ENCODE measurements around the gene GLCCI1.

GLCCI1 gene

DNA sequence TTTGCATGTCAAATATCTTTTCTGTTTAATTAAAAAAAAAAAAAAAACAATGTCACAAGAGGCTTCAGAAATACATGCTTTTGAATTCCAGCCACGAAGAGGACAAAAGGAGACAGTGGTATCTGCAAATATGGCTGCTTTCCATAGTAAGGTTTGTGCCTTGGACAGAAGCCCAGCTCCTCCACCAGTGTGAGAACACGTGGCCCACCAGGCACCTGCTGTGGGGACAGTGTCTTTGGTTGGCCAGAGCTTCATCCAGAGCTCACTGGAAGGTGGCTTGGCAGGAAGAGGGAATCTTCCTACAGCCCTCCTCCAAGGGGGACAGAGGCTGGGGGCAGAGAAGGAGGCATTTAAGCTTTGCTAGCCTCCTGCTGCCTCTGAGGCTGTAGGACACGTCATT, 144.6 kb downstream of the GLCCI1 start:
- Histone ChIP-seq H3K27ac (no peak overlapping the region), H3K9me3 (ENCODE audit: low read depth, low read length) (no peaks in the 10 kb centered on the region), H3K4me3 (no peak overlapping the region), H3K9ac (ENCODE audit: insufficient read length) (no peak overlapping the region), H3K36me3 (ENCODE audit: insufficient read depth, low read length) (no peaks in the 10 kb centered on the region)
- no peak for DNase-seq (ENCODE audit: low read depth, low spot score)
- TF ChIP-seq FOXP2 (optimal IDR thresholded peaks at IDR 0.05; ENCODE audit: control extremely low read depth, extremely low read length, insufficient read depth) = no peak
- TF ChIP-seq POLR2AphosphoS5 (IDR thresholded peaks at IDR 0.05; ENCODE audit: borderline replicate concordance, low read depth, low read length) = no peak
- TF ChIP-seq EZH2 (IDR thresholded peaks at IDR 0.05) = no peak

GRCh38 chr7:8114175-8114574, 145.6 kb downstream of the GLCCI1 start:
- no peaks in the 10 kb centered on the region for H3K36me3 ChIP-seq (ENCODE audit: insufficient read depth, low read length)
- no peak for DNase-seq (ENCODE audit: low read depth, low spot score)
- H3K9me3 ChIP-seq (ENCODE audit: low read depth, low read length) = no peaks in the 10 kb centered on the region
- H3K4me3 ChIP-seq = no peak overlapping the region
- TF ChIP-seq EZH2 (IDR thresholded peaks at IDR 0.05) (no peak), POLR2AphosphoS5 (IDR thresholded peaks at IDR 0.05; ENCODE audit: borderline replicate concordance, low read depth, low read length) (no peak), FOXP2 (optimal IDR thresholded peaks at IDR 0.05; ENCODE audit: control extremely low read depth, extremely low read length, insufficient read depth) (no peak)
- no peak overlapping the region for H3K27ac ChIP-seq
- no peak overlapping the region for H3K9ac ChIP-seq (ENCODE audit: insufficient read length)

- H3K9me3 ChIP-seq (ENCODE audit: low read depth, low read length) = no peaks in the 10 kb centered on the region
- DNase-seq (ENCODE audit: low read depth, low spot score) = no peak
- no peak overlapping the region for H3K9ac ChIP-seq (ENCODE audit: insufficient read length)
- no peak overlapping the region for H3K27ac ChIP-seq
- H3K4me3 ChIP-seq = no peak overlapping the region
- no peaks in the 10 kb centered on the region for H3K36me3 ChIP-seq (ENCODE audit: insufficient read depth, low read length)
- TF ChIP-seq FOXP2 (optimal IDR thresholded peaks at IDR 0.05; ENCODE audit: control extremely low read depth, extremely low read length, insufficient read depth) (no peak), POLR2AphosphoS5 (IDR thresholded peaks at IDR 0.05; ENCODE audit: borderline replicate concordance, low read depth, low read length) (no peak), EZH2 (IDR thresholded peaks at IDR 0.05) (no peak)
Observed at GRCh38 chr7:8115547-8116402, 147.2 kb downstream of the GLCCI1 start.

GRCh38 chr7:8117195-8117594, 148.6 kb downstream of the GLCCI1 start:
- DNase-seq (ENCODE audit: low read depth, low spot score) = no peak
- no peak overlapping the region for H3K27ac ChIP-seq
- no peaks in the 10 kb centered on the region for H3K36me3 ChIP-seq (ENCODE audit: insufficient read depth, low read length)
- TF ChIP-seq EZH2 (IDR thresholded peaks at IDR 0.05) (no peak), FOXP2 (optimal IDR thresholded peaks at IDR 0.05; ENCODE audit: control extremely low read depth, extremely low read length, insufficient read depth) (no peak), POLR2AphosphoS5 (IDR thresholded peaks at IDR 0.05; ENCODE audit: borderline replicate concordance, low read depth, low read length) (no peak)
- H3K9ac ChIP-seq (ENCODE audit: insufficient read length) = no peak overlapping the region
- no peaks in the 10 kb centered on the region for H3K9me3 ChIP-seq (ENCODE audit: low read depth, low read length)
- H3K4me3 ChIP-seq = no peak overlapping the region

DNA sequence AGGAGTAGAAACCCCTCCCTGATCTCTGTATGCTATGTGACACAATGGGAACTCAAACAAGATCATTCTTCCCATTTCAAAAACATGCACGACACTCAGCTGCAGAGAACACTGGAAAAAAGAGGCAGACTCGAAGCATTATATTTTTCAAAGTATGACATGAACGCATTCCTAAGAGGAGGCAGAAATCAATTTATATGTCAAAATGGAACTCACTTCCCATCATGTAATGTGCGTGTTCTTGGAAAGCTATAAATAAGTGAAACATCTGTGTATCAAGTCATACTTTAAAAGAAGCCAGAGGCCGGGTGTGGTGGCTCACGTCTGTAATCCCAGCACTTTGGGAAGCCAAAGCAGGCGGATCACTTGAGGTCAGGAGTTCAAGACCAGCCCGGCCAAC, 150.7 kb downstream of the GLCCI1 start:
- no peak overlapping the region for H3K9ac ChIP-seq (ENCODE audit: insufficient read length)
- DNase-seq (ENCODE audit: low read depth, low spot score) = no peak
- no peaks in the 10 kb centered on the region for H3K9me3 ChIP-seq (ENCODE audit: low read depth, low read length)
- no peaks in the 10 kb centered on the region for H3K36me3 ChIP-seq (ENCODE audit: insufficient read depth, low read length)
- TF ChIP-seq EZH2 (IDR thresholded peaks at IDR 0.05) (no peak), FOXP2 (optimal IDR thresholded peaks at IDR 0.05; ENCODE audit: control extremely low read depth, extremely low read length, insufficient read depth) (no peak), POLR2AphosphoS5 (IDR thresholded peaks at IDR 0.05; ENCODE audit: borderline replicate concordance, low read depth, low read length) (no peak)
- no peak overlapping the region for H3K27ac ChIP-seq
- H3K4me3 ChIP-seq = no peak overlapping the region

DNA sequence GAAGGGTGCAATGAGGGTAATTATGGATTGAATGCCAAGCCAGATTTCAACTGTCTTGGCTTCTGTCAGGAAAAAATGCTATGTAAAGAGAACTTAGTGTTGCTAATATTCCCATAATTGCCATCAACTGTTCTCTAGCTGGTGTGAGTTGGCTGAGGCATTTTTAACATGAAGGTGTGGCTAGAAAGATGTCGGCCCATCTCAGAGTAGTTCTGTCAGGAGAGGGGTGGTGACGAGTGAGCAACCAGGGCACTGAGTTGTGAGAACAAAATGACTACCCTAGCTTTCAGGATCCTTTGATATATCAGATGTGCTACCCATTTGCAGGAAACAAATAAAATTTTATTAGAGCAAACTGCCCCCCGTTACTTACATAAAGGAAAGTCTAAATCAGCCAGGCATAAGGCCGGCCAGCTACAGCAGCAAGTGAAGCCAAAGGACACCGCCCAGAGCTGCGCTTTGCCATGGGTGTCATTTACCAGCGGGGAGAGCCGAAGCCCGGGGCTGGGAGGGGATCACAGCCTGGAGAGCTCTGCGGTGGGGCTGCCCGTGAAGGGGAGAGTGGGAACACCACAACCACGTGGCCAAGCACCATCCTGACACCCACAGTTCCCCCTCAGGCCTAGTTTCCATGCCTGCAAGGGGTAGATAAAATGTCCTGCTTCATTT, 151.9 kb downstream of the GLCCI1 start:
- DNase-seq (ENCODE audit: low read depth, low spot score) = no peak
- Histone ChIP-seq H3K27ac (no peak overlapping the region), H3K36me3 (ENCODE audit: insufficient read depth, low read length) (no peaks in the 10 kb centered on the region), H3K9ac (ENCODE audit: insufficient read length) (no peak overlapping the region), H3K4me3 (no peak overlapping the region), H3K9me3 (ENCODE audit: low read depth, low read length) (no peaks in the 10 kb centered on the region)
- TF ChIP-seq POLR2AphosphoS5 (IDR thresholded peaks at IDR 0.05; ENCODE audit: borderline replicate concordance, low read depth, low read length) (no peak), FOXP2 (optimal IDR thresholded peaks at IDR 0.05; ENCODE audit: control extremely low read depth, extremely low read length, insufficient read depth) (no peak), EZH2 (IDR thresholded peaks at IDR 0.05) (no peak)

- H3K9me3 ChIP-seq (ENCODE audit: low read depth, low read length) = no peaks in the 10 kb centered on the region
- TF ChIP-seq POLR2AphosphoS5 (IDR thresholded peaks at IDR 0.05; ENCODE audit: borderline replicate concordance, low read depth, low read length) (no peak), FOXP2 (optimal IDR thresholded peaks at IDR 0.05; ENCODE audit: control extremely low read depth, extremely low read length, insufficient read depth) (no peak), EZH2 (IDR thresholded peaks at IDR 0.05) (no peak)
- DNase-seq (ENCODE audit: low read depth, low spot score) = no peak
- H3K36me3 ChIP-seq (ENCODE audit: insufficient read depth, low read length) = no peaks in the 10 kb centered on the region
- no peak overlapping the region for H3K9ac ChIP-seq (ENCODE audit: insufficient read length)
- H3K4me3 ChIP-seq = no peak overlapping the region
- H3K27ac ChIP-seq = no peak overlapping the region
Observed at GRCh38 chr7:8121243-8121642, 152.6 kb downstream of the GLCCI1 start.

- no peak for DNase-seq (ENCODE audit: low read depth, low spot score)
- H3K27ac ChIP-seq = no peak overlapping the region
- H3K4me3 ChIP-seq = no peak overlapping the region
- H3K9me3 ChIP-seq (ENCODE audit: low read depth, low read length) = no peaks in the 10 kb centered on the region
- no peak overlapping the region for H3K9ac ChIP-seq (ENCODE audit: insufficient read length)
- TF ChIP-seq EZH2 (IDR thresholded peaks at IDR 0.05) (no peak), FOXP2 (optimal IDR thresholded peaks at IDR 0.05; ENCODE audit: control extremely low read depth, extremely low read length, insufficient read depth) (no peak)
- no peaks in the 10 kb centered on the region for H3K36me3 ChIP-seq (ENCODE audit: insufficient read depth, low read length)
Observed at GRCh38 chr7:8125680-8126444, 157.3 kb downstream of the GLCCI1 start.

All from SK-N-MC (cell line).